ENCODE measurements around the gene SPAST.
"Not testable (repeated sequence)": the region's sequence is repeated elsewhere in the genome, so short reads cannot be mapped to it uniquely, and the experiment has no call there.

Gene SPAST, protein sequence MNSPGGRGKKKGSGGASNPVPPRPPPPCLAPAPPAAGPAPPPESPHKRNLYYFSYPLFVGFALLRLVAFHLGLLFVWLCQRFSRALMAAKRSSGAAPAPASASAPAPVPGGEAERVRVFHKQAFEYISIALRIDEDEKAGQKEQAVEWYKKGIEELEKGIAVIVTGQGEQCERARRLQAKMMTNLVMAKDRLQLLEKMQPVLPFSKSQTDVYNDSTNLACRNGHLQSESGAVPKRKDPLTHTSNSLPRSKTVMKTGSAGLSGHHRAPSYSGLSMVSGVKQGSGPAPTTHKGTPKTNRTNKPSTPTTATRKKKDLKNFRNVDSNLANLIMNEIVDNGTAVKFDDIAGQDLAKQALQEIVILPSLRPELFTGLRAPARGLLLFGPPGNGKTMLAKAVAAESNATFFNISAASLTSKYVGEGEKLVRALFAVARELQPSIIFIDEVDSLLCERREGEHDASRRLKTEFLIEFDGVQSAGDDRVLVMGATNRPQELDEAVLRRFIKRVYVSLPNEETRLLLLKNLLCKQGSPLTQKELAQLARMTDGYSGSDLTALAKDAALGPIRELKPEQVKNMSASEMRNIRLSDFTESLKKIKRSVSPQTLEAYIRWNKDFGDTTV

DNA sequence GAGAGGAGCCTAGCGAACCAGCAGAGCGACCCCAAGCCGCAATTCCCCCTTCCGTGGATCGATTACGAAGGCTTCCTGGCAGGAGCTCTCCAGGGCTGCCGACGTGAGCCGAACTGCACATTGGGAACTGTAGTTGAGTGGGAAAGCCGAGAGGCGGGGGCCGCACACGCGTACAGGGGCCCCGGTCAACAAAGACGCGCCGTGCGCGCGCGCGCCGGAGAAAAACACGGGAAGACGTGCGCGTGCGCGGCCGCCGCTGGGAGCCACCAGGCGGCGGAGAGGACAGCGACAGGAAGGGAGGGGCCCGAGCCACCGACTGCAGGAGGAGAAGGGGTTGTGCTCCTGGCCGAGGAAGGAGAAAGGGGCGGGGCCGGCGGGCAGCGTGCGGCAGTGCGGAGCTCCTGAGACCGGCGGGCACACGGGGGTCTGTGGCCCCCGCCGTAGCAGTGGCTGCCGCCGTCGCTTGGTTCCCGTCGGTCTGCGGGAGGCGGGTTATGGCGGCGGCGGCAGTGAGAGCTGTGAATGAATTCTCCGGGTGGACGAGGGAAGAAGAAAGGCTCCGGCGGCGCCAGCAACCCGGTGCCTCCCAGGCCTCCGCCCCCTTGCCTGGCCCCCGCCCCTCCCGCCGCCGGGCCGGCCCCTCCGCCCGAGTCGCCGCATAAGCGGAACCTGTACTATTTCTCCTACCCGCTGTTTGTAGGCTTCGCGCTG lies at the start of gene SPAST:
Gene SPAST, plus strand, starts transcription at position 247 of the 711 bp plus-strand sequence. Its CDS starts 276 bp downstream, at position 523.
- peak; percentile 98 for DNase-seq (ENCODE audit: low spot score)

- not testable (repeated sequence) for DNase-seq (ENCODE audit: low spot score)
These were observed 44.4 kb upstream of the SPAST start for GRCh38 chr2:32018789-32019482.

- DNase-seq (ENCODE audit: low spot score) = peak; percentile 51
These were observed 29.0 kb upstream of the SPAST start for GRCh38 chr2:32034198-32034887.

- DNase-seq (ENCODE audit: low spot score) = peak; percentile 96
These were observed 23.7 kb upstream of the SPAST start, which contains the start of gene DPY30 for GRCh38 chr2:32039447-32040219. DPY30 (minus strand) TSS chr2:32039805; CDS start chr2:32039456, 349 bp downstream.

GRCh38 chr2:32043561-32043960 lies 19.8 kb upstream of the SPAST start:
- DNase-seq (ENCODE audit: low spot score) = no peak

- no peak for DNase-seq (ENCODE audit: low spot score)
These were observed 11.4 kb upstream of the SPAST start for GRCh38 chr2:32051836-32052439.

DNA sequence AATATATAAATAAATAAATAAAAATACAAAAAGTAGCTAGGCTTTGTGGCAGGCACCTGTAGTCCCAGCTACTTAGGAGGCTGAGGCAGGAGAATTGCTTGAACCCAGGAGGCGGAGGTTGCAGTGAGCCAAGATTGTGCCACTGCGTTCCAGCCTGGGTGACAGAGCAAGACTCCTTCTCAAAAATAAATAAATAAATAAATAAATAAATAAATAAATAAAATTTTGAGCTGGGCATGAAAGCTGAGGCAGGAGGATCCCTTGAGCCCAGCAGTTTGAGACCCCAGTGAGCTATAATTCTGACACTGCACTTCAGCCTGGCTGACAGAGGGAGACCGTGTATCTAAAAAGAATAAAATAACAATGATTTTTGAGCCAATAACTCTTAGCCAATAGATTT lies 8.8 kb upstream of the SPAST start:
- not testable (repeated sequence) for DNase-seq (ENCODE audit: low spot score)

DNA sequence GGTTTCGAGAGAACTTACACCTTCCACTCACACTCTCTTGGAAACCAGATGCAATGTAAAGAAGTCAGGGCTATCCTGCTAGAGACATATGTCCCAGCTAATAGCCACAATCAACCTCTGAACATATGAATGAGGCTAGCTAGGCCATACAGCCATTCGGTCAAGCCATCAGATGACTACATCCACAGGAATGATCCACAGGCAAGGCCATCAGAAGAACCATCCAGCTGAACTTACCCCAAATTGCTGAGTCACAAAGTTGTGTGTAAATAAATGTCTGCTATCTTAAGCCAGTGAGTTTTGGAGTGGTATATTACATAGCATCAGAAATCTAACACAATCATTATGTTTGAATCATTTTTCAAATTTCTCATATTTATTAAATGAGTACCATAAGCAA lies 5.2 kb upstream of the SPAST start:
- DNase-seq (ENCODE audit: low spot score) = peak; percentile 34

DNA sequence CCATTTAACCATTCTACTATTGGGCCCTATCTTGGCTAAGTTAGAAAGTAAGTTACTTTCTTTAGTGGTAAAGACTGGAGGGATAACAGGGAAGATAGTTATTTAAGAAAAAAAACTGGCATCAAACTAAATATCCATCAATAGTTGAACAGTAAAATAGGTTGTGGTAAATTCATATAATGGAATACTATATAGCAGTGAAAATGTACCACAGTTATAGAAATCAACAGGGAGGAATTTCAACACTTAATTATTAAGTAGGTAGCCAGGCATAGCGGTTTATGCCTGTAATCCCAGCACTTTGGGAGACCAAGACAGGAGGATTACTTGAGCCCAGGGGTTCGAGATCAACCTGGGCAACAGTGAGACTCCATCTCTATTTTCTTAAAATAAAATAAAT lies 3.1 kb upstream of the SPAST start:
- no peak for DNase-seq (ENCODE audit: low spot score)

GRCh38 chr2:32061430-32061829 lies 1.9 kb upstream of the SPAST start:
- no peak for DNase-seq (ENCODE audit: low spot score)

- DNase-seq (ENCODE audit: low spot score) = peak; percentile 21
These were observed 1.1 kb upstream of the SPAST start for GRCh38 chr2:32061973-32062861.

GRCh38 chr2:32064021-32064601 lies 755 bp downstream of the SPAST start:
- peak; percentile 55 for DNase-seq (ENCODE audit: low spot score)

DNA sequence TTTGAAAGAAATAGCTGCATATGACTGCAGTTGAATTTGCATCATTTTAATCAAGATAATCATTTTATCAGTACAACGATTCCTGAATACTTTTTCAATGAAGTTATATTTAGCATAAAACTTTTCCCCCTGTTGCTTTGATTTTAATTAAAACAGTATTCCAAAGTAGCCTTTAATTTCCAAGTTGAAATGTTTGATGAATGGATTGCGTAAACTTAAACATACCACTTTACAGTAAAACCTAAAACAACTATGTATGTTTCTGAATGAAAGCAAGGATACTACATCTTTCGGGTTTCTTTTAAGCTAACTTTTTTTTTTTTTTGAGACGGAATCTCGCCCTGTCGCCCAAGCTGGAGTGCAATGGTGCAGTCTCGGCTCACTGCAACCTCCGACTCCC lies 1.4 kb downstream of the SPAST start:
- no peak for DNase-seq (ENCODE audit: low spot score)

DNA sequence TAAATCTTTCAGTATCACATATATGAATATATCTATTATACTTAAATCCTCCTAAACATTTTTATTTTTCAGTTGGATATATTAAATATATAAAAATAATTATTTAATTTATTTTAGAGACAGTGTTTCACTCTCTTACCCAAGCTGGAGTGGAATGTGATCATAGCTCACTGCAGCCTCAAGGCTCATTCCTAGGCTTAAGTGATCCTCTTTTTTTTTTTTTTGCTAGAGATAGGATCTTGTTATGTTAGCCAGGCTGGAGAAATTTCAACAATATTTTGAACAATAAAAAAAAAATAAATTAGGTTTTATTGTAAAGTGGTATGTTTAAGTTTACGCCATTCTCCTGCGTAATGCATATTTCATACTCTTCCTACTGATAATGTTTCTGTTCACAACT lies 4.2 kb downstream of the SPAST start:
- DNase-seq (ENCODE audit: low spot score) = no peak

DNA sequence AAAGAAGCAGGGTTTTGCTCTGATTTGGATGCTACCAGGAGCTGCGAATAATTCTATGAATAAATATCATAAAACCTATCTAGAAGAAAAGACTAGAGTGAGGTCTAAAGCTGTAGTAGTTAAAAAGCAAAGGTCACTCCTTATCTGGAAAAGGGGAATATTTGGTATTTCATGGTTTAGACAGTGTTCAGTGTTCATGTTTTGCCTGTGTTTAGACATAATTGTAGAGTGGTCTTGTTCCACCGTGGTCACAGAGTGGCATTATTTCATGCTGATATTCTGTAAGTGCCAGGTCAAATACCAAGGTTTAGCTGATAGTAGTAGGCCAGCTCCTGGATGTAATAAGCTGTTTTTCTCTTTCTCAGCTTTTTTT lies 10.8 kb downstream of the SPAST start:
- DNase-seq (ENCODE audit: low spot score) = no peak

GRCh38 chr2:32095671-32096070 lies 32.3 kb downstream of the SPAST start:
- DNase-seq (ENCODE audit: low spot score) = no peak

DNA sequence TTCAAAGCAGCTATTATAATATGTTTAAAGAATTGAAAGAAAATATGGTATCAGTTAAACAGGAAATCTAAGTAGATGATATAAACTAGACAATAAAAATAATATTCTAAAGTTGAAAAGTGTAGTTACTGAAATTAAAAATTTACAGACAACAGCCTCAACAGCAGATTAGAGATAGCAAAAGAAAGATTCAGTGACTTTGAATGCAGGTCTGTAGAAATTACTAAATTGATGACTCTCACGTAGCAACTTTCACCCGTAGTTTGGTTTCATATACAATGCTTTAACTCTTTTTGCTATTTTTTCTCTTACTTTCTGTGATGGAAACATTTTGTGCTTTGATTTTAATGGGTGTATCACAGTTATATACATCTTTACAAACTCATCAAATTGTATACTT lies 44.8 kb downstream of the SPAST start:
- DNase-seq (ENCODE audit: low spot score) = no peak

DNA sequence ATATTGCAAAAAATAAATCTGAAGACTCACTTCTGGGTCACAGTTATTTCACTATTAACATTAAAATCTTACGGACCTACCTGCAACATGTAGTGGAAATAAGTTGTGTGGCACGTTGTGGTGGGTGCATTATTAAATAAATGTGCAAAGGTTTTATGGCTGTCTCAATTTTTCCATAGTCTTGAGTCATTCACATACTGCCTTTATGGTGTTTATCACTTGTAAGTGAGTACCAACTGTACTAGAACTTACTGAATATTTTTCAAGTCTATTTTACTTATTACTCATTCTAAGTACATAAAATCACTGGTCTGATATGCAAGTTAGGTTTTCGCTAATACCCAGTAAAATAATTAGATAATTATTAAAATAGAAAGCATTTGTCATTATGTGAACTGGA lies 54.7 kb downstream of the SPAST start:
- DNase-seq (ENCODE audit: low spot score) = no peak

DNA sequence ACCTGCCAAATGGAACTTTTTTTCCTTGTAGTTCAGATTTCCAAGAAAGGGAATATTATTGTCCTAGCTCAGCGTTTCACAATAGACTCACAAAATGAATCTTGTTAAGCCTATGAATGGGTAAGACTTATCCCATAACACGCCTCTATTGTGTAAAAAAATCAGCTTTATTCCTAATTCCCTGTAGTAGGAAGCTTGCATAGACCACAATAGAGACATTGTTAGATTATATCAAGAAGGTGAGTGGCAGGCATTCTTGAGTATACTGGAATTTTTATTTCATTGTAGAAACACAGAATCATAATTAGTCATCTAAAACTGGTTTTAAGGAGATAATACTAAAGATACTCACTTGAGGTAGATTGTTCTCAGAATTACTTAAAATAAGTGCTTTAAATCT lies 55.8 kb downstream of the SPAST start:
- no peak for DNase-seq (ENCODE audit: low spot score)

Data from RKO (cell line).